Measurements from ENCODE around the gene SVOP. TPM values are rescaled to one million over a fixed set of nuclear protein-coding genes. Genes with fewer than 3 reads are reported as not detected.
"Not testable (repeated sequence)": the region's sequence is repeated elsewhere in the genome, so short reads cannot be mapped to it uniquely, and the experiment has no call there.

SVOP gene
- total RNA-seq, 1 donor from 2014 or later = not detected

DNA sequence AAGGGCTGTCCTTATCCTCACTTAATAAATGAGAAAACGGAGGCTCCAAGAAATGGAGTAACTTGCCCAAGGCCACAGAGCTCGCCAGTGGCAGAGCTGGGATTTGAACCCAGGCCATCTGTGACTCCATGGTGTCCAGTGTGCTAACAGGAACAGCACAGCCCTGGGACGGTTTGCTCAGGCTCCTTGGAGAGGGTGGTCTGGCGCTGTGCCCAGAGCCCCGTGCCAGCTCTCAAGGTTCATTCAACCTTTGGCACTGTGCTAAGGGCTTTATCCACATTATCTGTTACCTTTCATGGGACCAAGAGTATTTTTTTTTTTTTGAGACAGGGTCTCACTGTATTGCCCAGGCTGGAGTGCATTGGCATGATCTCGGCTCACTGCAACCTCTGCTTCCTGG is 132.8 kb downstream of the SVOP start:
- DNase-seq (ENCODE audit: low read depth) = no peak

DNA sequence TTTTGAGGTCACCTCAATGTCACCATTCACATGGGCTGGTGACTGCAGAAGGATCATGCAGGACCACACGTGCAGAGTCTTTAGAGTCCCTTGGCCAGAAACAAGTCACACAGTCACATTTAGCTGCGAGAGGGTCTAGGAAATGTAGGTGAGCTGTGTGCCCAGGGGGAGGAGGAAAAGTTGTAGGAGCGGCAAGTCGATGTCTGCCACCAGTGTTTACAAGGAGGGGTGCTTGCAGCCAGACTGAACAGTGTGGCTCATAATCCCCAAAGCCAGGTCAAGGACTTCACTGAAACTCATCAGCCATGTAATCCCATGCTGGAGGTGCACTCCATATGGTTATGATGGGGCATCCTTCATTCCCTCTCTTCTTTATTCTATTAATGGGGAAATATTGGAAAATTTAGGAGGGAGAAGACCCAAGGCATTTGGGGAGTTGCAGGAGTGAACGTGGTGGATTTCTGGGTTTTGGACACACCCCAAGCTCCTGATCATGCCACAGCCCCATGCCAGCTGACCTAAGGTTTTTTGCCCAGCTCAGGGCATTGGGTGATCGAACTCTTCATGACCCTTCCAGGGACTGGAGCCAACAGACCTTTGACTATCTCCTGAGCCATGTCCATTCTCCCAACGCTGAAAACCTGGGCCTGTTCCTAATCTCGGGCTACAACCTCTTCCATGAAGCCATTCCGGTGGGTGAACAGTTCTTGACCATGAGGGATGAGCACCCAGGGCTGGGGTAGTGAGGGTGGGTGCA is 133.8 kb downstream of the SVOP start:
- no peak for DNase-seq (ENCODE audit: low read depth)

DNA sequence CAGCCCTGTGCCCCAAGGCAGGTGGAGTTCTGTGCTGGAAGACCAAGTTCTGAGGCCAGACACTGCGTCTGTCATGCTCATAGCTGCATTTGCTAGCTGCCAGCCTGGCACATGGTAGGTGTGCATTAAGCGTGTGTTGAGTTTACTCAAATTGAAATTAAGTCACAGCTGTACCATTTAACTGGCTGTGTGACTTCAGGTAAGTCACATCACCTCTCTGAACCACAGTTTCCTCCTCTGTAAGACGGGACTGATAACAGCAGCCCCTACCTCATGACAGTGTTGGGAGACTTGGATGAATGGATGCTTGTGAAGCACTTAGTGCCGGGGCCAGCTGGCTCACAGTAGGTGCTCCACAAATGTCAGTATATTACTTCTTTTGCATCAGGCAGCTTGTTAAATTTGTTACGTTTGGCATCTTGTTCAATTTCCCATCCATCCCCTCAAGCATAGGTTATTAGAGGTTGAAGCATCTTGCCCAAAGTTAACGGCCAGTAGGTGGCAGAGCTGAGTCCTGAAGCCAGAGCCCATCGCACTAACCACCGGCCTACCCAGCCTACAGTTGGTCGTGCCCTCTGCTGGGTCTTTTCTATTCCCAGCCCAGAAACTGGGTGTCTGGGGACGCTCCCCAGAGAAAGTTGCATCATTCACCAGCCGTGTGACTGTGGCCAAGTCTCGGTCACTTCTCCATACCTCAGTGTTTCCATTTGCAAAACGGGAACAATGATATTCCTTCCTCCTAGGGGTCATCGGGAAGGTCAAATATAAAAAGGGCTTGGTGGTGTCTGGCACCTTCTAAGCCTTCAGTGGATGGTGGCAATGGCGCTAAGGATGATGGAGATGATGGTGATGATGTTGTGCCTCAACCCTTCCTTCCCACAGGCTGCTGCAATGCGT is 136.5 kb downstream of the SVOP start:
- DNase-seq (ENCODE audit: low read depth) = no peak

DNA sequence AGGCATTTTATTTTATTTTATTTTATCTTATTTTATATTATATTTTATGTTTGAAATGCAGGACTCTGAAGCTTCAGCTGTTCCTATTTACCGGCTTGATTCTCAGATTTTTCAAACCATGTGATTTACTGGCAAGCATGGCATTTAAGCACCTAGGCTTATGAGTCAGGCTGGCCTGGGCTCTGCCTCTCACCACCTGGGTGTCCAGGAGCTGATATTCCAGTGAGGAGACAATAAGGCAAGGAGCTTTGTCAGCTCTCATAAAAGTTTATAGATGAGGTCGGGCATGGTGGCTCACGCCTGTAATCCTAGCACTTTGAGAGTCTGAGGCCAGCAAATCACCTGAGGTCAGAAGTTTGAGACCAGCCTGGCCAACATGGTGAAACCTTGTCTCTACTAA is 138.9 kb downstream of the SVOP start:
- DNase-seq (ENCODE audit: low read depth) = peak; percentile 69

DNA sequence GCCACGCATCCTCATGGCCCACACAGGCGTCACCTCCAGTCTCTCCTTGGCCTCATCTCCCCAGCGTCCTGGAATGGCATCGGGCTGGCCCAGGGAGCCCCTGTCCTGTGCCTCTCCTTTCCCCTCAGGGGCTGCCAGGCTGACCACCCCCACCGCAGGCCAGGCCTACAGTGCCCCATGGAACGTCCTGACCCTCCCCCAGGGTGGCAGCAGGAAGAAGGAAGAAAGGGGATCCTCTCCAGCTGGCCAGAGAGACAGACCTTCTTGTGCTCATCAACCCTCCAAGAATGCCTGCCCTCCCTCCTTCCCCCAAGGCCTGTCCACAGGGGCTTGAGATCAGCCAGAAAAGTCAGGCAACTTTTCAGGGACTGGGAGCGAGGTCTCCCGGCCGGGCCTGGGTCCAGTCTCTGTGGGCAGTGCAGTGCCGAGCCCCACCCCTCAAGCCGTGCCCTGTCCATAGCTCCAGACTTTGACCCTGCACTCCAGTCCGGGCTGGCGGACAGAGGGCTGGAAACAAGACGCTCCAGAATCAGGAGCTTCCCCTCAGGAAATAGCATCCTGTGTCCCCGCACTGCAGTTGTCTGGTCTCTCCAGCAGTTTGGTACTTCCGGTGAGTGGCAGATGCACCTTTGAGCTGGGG is 141.1 kb downstream of the SVOP start, which contains the start of gene DAO:
Gene DAO, plus strand, starts transcription at position 478 of the 640 bp plus-strand sequence. CDS start 4,915 bp downstream, outside the sequence.
- no peak for DNase-seq (ENCODE audit: low read depth)

DNA sequence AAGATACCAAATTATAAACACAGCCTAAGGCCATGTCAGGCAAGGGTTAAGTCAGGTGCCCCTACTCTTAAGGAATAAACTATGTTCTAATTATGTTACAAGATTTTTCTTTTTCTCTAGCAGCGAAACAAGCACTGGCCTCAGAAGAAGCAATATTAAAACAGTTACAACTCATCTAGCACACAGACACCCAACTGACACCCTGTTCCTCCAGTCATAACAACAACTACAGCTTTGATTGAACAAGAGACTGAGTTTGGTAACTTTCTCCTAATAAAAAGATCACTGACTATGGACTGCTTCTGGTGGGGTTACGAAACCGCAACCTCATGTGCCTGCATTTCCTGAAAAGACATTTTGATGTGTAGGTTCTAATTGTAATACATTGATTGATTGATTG is 144.3 kb downstream of the SVOP start:
- no peak for DNase-seq (ENCODE audit: low read depth)

DNA sequence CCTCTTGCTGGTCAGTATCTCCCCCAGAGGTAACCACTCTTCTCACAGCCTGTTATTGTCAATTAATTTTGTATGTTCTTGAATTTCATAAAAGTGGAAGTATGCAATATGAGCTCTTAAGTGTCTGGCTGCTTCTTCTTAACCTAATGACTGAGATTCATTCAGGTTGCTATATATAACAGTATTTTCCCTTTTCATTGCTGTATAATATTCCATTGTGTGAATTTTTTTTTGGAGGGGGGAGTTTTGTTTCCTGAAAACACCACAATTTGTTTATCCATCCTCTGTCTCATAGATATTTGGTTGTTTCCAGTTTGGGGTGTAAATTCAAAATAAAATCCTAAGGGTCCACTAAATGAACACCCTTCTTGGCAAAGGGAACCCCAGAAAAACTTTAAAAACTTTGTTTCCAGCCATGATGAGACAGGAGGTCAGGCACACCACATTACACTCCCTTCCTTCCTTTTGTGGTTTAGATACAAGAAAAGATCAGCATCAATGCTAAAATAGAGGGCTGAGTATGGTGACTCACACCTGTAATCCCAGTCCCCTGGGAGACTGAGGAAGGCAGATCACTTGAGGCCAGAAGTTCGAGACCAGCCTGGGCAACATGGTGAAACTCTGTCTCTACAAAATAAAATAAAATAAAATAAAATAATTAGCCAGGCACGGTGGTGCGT is 145.0 kb downstream of the SVOP start:
- DNase-seq (ENCODE audit: low read depth) = no peak

DNA sequence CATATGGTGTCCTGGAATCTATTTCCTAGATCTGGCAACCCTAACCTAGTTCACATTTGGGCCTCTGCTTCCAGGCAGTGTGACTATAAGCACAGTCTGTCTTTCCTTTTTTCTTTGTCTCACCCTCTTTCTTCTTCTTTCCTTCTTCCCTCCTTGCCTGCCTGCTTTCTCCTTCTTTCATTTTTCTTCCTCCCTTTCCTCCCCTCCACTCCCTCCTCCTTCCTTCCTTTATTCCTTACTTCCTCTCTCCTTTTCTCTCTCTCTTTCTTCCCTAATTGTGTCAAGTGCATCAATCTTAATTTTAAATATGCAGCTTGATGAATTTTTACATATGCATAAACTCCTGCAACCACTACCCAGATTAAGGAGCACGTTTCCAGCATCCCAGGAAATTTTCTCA is 145.6 kb downstream of the SVOP start:
- DNase-seq (ENCODE audit: low read depth) = no peak

DNA sequence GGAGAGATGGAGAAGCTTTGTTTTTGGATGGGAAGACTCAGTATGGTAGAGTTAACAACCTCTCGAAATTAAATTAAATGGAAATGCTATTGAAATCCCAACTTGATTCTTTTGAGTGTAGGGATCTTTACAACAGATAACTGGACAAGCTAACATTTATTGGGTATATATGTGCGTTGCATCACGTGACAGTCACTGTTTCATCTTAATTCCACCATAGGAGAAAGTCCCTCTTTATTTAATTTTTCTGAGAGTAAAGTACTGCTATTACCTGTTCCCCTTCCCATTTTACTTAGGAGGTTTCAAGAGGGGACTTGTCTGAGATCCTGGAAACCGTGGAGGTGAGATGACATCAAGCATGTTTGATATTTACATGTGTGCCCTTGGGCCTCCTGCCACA is 152.1 kb downstream of the SVOP start:
- DNase-seq (ENCODE audit: low read depth) = no peak

DNA sequence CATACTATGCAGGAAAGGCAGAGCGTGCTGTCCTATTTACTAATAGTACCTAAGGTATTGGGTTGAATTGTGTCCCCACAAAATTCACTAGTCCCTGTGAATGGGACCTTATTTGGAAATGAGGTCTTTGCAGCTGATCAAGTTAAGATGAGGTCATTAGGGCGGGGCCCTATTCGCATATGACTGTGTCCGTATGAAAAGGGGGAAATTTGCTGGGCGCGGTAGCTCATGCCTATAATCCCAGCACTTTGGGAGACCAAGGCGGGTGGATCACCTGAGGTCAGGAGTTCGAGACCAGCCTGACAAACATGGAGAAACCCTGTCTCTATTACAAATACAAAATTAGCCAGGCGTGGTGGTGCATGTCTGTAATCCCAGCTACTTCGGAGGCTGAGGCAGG is 154.8 kb downstream of the SVOP start:
- DNase-seq (ENCODE audit: low read depth) = not testable (repeated sequence)

DNA sequence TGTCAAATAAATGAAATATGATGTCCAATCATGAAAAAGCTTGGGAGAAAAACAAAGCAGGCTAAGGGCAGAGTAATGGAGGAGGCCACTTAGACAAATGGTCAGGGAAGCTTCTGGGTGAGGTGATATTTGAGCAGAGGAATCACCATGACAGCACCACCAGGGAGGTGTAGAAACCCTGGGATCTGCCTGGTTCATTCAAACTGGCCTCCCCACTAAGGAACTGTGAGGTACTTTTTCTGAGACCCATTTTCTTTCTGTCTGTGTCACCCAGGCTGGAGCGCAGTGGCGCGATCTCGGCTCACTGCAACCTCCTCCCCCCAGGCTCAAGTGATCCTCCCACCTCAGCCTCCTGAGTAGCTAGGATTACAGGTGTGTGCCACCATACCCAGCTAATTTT is 155.7 kb downstream of the SVOP start:
- DNase-seq (ENCODE audit: low read depth) = no peak

DNA sequence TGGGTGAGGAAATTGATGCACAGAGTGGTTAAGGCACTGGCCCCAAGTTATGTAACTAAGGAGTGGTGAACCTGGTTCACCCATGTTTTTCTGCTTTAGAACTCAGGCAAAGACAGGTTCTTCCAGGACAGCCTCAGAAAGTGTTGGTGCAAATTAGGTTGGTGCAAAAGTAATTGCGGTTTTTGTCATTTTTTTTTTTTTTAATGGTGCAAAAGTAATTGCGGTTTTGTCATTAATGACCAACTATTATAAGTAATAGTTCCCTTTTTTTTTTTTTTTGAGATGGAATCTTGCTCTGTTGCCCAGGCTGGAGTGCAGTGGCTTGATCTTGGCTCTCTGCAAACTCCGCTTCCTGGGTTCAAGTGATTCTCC is 158.3 kb downstream of the SVOP start:
- no peak for DNase-seq (ENCODE audit: low read depth)

DNA sequence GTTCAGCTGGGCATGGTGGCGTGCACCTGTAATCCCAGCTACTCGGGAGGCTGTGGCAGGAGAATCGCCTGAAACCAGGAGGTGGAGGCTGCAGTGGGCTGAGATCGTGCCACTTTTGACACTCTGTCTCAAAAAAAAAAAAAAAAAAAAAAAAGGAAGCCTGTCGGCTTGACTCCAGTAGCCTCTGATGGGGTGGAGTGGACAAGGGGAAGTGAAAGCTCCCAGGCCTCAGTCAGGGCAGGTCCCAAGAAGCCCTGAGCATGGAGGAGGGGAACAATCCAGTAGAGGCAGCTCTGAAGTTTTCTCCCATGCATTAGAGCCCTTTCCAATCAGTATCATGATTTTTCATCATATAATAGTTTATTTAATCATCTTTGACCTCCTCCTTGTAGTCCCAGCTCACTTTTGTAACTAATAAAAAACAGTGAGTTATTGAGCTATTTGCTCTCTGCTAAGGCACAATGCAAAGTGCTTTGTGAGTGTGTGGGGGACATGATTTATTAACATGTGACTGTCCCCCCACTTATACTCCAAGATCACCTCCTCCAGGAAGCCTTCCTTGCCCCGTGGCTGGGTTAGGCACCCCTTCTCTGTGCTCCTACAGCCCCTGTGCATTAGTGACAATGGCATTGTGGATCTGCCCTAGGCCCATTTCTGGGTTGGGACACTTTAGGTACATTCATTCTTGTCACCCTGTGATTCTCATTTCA is 158.8 kb downstream of the SVOP start:
- DNase-seq (ENCODE audit: low read depth) = no peak

DNA sequence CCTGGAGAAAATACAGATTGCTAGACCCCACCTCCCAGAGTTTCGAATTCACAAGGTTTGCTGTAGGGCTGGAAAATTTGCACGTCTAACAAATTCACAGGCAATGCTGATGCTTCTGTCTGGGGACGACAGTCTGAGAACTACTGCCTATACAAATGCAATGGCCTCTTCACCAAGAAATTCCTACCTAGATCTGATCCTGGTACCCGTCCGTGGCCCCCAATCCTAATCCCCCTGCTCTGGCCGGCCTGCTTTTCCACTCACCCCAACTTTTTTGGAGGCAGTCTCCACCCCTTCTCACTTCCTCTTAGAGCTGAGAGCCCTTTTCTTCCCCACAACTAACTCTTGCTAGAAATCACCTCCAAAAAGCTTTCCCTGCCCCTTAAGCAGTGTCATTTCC is 160.4 kb downstream of the SVOP start:
- DNase-seq (ENCODE audit: low read depth) = no peak

DNA sequence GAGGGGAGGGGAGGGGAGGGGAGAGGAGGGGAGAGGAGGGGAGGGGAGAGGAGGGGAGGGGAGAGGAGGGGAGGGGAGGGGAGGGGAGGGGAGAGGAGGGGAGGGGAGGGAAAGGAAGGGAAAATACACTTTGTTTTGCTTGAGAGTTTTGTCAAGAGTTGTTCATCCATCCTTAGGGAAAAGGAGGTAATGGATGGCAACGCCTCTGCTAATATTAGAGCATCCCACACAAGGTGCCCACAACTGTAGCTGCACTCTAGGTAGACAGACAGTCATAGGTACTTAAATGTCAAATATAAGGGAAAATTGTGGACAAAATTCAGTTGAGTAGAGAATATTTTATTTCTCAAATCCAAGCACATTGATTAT is 161.0 kb downstream of the SVOP start:
- DNase-seq (ENCODE audit: low read depth) = no peak

DNA sequence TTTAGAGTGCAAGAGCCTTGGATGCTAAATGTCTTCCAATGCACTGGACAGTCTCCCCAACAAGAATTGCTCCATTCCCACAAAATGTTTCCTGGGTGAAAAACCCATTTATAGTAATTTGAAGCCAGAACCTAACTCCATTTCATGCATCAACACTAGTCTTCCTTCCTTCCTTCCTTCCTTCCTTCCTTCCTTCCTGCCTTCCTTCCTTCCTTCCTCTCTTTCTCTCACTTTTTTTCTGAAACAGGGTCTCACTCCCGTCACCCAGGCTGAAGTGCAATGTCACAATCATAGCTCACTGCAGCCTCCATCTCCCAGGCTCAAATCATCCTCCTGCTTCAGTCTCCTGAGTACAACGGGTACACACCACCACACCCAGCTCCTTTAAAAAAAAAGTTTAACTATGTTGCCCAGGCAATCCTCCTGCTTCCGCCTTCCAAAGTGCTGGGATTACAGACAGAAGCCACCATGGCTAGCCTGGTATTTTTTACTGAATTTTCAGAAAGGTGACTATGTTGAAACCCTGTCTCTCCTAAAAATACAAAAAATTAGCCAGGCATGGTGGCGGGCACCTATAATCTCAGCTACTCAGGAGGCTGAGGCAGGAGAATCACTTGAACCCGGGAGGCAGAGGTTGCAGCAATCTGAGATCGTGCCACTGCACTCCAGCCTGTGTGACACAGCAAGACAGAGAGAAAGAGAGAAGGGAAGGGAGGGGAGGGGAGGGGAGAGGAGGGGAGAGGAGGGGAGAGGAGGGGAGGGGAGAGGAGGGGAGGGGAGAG is 161.5 kb downstream of the SVOP start:
- not testable (repeated sequence) for DNase-seq (ENCODE audit: low read depth)

DNA sequence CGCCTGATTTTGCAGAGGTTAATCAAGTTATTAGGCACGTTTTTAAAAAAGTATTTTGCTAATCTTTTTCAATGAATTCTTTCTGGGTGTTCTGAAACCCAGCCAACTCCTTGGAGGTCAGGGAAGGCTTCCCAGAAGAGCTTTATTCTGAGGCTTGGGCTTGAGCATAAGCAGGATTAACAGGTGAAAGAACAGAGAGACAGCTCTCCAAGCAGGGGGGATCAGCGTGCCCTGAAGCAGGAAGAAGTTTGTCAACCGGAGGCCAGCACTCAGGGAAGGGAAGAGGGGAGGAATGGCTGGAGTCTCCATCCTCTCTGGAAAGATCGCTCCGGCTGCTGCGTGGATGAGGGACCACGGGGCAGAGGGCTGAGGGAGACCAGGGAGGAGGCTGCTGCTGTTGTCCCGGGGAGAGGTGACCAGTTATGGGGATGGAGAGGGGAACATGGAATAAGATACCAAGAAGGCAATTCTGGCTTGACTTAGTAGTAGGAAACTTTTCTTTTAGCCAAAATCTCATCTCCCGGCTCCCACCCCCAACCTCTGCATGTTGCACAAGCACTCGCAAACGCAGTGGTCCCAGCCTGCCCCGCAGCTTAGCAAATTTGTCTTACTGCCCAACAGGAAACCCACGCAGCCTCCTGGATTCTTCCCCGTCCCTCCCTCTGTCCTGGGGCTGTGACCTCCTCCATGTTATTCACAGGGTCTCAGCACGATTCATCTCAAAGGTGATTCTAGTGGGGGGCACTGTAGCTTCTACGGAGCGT is 162.4 kb downstream of the SVOP start:
- no peak for DNase-seq (ENCODE audit: low read depth)

Data from renal cortical epithelial cell (primary cell).